AG10803 (cell line): ENCODE results near the gene TYW1.
"Not testable (repeated sequence)": the region's sequence is repeated elsewhere in the genome, so short reads cannot be mapped to it uniquely, and the experiment has no call there.

ENCODE experiments used
- DNase-seq: peaks from one replicate; pipeline ENCODE4 v3.0.0; 2010; ENCODE audit warnings: low read depth
- H3K4me3 ChIP-seq: 2 replicates; pipeline ENCODE4 v1.5.1; 2011; ENCODE audit warnings: mild to moderate bottlenecking, low read length, control low read depth
- TF ChIP-seq, protein P1 (sequence below): conservative IDR thresholded peaks from 2 replicates; pipeline ENCODE4 v1.5.1; 2011; ENCODE audit warnings: mild to moderate bottlenecking, low read length, control low read depth, inconsistent platforms

Gene TYW1

DNA sequence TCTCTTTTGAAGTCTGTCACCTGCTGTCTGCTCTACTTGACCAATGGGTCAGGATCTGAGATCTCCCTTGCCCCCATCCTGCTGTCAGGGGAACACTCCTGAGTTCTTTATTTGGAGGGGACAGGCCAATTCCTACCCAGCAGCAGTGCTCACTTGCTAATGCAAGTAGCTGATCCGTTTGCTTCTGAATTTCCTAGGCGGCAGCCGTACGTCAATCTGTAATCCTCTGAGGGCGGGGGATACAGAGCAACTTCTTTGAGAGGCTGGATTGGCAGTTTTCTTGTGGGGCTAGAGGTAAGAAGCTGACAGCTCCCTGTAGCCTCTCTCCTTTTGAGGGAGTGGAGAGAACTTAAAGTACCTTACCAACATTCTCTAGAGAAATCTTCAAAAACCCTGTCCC is 36.6 kb downstream of the TYW1 start:
- no peak for DNase-seq
- H3K4me3 ChIP-seq: no peak overlapping the region
- TF ChIP-seq, protein P1, sequence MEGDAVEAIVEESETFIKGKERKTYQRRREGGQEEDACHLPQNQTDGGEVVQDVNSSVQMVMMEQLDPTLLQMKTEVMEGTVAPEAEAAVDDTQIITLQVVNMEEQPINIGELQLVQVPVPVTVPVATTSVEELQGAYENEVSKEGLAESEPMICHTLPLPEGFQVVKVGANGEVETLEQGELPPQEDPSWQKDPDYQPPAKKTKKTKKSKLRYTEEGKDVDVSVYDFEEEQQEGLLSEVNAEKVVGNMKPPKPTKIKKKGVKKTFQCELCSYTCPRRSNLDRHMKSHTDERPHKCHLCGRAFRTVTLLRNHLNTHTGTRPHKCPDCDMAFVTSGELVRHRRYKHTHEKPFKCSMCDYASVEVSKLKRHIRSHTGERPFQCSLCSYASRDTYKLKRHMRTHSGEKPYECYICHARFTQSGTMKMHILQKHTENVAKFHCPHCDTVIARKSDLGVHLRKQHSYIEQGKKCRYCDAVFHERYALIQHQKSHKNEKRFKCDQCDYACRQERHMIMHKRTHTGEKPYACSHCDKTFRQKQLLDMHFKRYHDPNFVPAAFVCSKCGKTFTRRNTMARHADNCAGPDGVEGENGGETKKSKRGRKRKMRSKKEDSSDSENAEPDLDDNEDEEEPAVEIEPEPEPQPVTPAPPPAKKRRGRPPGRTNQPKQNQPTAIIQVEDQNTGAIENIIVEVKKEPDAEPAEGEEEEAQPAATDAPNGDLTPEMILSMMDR: no peak

- not testable (repeated sequence) for H3K4me3 ChIP-seq, DNase-seq
These were observed 40.1 kb downstream of the TYW1 start for GRCh38 chr7:67036432-67037395.

DNA sequence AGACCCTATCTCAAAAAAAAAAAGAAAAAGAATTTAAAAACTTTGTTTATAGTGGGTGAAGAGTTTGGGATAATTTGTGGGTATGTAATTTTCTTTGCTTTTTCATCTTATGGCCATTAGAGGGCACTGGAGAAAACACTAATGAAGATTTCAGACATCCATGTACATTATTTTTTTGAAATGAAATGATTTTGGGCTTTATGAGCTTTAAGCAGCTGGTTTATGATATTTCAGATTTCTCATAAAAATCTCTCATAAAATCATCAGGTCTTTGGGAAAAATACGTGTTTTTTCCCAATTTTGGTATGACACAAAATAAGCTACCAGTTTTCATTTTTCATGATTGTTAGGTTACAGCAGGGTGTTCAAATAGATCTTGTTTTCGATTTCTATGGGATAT is 44.2 kb downstream of the TYW1 start:
- DNase-seq, H3K4me3 ChIP-seq: not testable (repeated sequence)
- TF ChIP-seq, protein P1: peak; percentile 28

DNA sequence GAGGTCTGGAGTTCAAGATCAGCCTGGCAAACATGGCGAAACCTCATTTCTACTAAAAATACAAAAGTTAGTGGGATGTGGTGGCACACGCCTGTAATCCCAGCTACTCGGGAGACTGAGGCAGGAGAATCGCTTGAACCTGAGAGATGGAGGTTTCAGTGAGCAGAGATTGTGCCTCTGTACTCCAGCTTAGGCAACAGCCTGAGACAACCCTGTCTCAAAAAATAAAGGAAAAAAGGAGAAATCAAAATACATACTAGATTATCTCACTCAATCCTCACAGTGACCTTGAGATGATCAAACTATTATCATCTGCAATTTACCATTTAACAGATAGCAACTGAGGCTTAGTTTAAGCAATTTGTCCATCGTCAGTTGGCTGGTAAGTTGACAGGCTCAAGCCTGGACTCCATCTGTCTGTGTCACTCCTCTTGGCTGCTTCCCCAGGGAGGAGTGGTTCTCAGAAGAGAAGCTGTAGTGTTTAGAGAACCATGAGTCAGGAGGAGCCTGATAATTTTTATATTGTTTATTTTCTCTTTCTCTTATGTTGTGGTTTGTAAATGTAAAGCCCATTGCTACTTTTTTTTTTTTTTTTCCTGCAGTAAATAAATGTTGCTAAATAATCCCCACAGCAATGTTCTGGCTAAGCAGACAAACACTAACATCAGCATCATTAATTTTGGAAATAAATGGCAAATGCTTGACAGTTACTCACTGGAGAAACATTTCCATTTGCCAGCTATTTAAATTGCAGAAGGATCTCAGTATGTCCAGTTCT is 46.3 kb downstream of the TYW1 start:
- H3K4me3 ChIP-seq: not testable (repeated sequence)
- DNase-seq: peak; percentile 74

GRCh38 chr7:67043559-67043930 is 46.9 kb downstream of the TYW1 start:
- H3K4me3 ChIP-seq: not testable (repeated sequence)
- peak; percentile 30 for DNase-seq

DNA sequence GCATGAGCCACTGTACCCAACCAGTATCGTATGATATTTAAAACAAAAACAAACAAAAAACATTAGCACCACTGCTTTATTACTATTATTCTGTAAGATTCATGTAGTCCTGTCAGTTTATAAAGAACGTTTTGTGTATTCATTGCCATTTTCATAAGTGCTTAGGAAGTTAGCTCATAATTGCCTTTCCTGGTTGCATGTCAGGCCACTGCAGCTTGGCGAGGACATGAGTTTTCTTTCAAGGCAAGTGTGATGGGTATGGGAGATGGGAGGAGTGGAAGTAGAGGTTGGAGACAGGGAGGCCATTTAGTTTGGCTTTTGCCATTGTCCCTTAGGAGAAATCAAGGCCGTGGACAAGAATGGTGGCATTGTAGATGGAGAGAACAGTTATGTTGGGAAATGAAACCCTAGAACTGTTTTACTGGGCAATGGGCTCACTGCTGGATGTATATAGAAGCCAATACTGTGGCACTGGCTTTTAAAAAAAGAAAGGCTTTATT is 48.9 kb downstream of the TYW1 start:
- TF ChIP-seq, protein P1: no peak
- no peak overlapping the region for H3K4me3 ChIP-seq
- no peak for DNase-seq

DNA sequence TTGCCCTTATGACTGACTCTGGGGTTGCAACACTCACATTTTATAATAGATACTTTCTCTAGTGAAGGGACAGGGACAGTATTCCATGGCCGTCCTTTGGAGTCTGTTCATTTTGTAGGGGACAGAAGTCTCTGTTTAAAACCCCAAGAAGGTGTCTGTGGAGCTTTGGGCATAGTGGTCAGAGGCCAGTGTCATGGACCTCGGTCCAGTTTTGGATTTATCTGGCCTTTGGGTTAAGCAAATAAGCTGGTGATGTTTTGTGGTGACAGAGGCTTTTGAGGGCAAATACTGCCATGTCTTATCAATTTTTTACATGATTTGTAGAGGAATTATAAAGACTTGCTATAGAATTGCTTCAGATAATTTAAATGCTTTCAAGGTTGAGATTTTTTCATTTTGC is 50.2 kb downstream of the TYW1 start:
- not testable (repeated sequence) for H3K4me3 ChIP-seq, DNase-seq

DNA sequence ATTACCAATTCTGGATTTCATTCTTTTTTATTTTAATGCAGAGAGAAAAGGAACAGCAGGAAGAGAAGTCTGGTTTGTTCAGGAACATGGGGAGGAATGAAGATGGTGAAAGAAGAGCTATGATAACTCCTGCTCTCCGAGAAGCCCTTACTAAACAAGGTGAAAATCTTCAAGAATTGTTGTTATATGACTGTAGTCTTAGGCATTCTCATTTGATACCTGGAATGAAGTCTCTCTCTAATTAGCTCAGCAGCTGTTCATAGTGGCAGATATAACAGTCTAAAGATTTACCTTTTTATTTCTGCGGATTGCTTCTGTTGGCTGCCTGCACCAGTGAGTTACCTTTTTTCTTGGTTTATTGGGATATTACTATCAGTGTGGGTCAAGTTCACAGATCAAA is 53.3 kb downstream of the TYW1 start:
- H3K4me3 ChIP-seq: not testable (repeated sequence)

GRCh38 chr7:67052161-67052560 is 55.5 kb downstream of the TYW1 start:
- H3K4me3 ChIP-seq, DNase-seq: not testable (repeated sequence)

More for the DNA sequence above, 53.3 kb downstream of the TYW1 start:
- DNase-seq: not testable (repeated sequence)

- no peak for DNase-seq
- TF ChIP-seq, protein P1: no peak
- H3K4me3 ChIP-seq: no peak overlapping the region
These were observed 60.0 kb downstream of the TYW1 start for GRCh38 chr7:67056683-67057082.

GRCh38 chr7:67061321-67061720 is 64.7 kb downstream of the TYW1 start:
- not testable (repeated sequence) for DNase-seq, H3K4me3 ChIP-seq

GRCh38 chr7:67062802-67063201 is 66.2 kb downstream of the TYW1 start:
- H3K4me3 ChIP-seq: not testable (repeated sequence)
- DNase-seq: peak; percentile 15

- peak; percentile 63 for DNase-seq
- peak overlapping the region; percentile 10; the same call in 1 of the 2 replicates for H3K4me3 ChIP-seq
These were observed 70.5 kb downstream of the TYW1 start for GRCh38 chr7:67066950-67067622.

GRCh38 chr7:67076120-67076519 is 79.5 kb downstream of the TYW1 start:
- H3K4me3 ChIP-seq, DNase-seq: not testable (repeated sequence)
